Measurements from ENCODE around the gene STK32C. TPM values are rescaled to one million over a fixed set of nuclear protein-coding genes. Genes with fewer than 3 reads are reported as not detected.

STK32C gene
- total RNA-seq, 6 experiments from 2014 or later, result 1.6 to 3.5 (median 2.1) TPM

DNA sequence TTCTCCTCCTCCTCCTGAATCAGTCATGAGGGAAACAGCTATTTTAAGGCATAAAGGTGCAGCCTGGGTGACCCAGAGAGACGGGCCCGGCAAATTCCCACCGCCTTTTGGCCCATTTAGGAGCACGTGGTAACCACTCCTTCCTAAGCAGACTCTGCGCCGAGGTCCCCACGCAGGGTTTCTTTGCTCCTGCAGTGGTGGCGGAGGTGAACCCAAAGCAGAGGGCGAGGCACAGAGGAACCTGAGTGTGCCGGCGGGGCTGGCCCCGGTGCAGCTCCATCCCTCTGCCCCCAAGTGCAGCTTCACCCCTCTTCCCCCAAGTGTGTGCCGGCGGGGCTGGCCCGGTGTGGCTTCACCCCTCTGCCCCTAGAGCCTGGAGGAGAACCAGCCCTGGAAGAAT is 70.4 kb downstream of the STK32C start:
- ATAC-seq, result no peak
- intact Hi-C loops (cut with DNase I), result no loop called here
- Histone ChIP-seq H3K27me3 (no peaks in the 10 kb centered on the region), H3K36me3 (no peaks in the 10 kb centered on the region), H3K27ac (no peak overlapping the region), H3K4me3 (no peak overlapping the region), H3K4me1 (no peaks in the 10 kb centered on the region), H3K9me3 (no peaks in the 10 kb centered on the region)
- TF ChIP-seq, protein P1, sequence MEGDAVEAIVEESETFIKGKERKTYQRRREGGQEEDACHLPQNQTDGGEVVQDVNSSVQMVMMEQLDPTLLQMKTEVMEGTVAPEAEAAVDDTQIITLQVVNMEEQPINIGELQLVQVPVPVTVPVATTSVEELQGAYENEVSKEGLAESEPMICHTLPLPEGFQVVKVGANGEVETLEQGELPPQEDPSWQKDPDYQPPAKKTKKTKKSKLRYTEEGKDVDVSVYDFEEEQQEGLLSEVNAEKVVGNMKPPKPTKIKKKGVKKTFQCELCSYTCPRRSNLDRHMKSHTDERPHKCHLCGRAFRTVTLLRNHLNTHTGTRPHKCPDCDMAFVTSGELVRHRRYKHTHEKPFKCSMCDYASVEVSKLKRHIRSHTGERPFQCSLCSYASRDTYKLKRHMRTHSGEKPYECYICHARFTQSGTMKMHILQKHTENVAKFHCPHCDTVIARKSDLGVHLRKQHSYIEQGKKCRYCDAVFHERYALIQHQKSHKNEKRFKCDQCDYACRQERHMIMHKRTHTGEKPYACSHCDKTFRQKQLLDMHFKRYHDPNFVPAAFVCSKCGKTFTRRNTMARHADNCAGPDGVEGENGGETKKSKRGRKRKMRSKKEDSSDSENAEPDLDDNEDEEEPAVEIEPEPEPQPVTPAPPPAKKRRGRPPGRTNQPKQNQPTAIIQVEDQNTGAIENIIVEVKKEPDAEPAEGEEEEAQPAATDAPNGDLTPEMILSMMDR (IDR thresholded peaks at IDR 0.05), result no peak
- no peak for TF ChIP-seq POLR2A (IDR thresholded peaks at IDR 0.05)
- 67% methylated on average over 9 of the region's 15 CpGs for WGBS (ENCODE audit: insufficient coverage, low coverage, low lambda C conversion rate, missing lambda C conversion rate)
- no peak for DNase-seq

DNA sequence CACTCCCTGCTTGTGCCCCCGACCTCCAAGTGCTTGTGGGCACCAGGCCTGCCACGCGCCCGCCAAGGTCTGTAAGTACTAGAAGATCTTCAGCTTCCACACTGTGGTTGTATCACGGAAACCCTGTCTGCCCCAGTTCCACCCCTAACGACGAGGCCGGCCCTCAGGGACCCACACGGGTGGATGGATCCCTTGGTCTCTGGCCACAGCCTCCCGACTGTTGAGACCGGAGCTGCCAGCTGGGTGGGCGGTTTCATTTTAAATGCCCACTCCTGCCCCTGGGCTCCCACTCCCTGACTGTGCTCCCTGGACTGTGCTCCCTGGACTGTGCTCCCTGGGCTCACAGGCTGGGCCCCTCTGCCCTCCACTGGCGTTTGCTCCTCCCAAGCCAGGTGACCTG is 70.9 kb downstream of the STK32C start:
- Histone ChIP-seq H3K4me3 (no peak overlapping the region), H3K27ac (no peak overlapping the region), H3K36me3 (no peaks in the 10 kb centered on the region), H3K4me1 (no peaks in the 10 kb centered on the region), H3K27me3 (no peaks in the 10 kb centered on the region), H3K9me3 (no peaks in the 10 kb centered on the region)
- WGBS (ENCODE audit: insufficient coverage, low coverage, low lambda C conversion rate, missing lambda C conversion rate), result 77% methylated on average over 6 of the region's 13 CpGs
- DNase-seq (no peak), ATAC-seq (no peak)
- intact Hi-C loops (cut with DNase I), result no loop called here
- TF ChIP-seq POLR2A (IDR thresholded peaks at IDR 0.05), result no peak
- TF ChIP-seq, protein P1 (IDR thresholded peaks at IDR 0.05), result no peak

DNA sequence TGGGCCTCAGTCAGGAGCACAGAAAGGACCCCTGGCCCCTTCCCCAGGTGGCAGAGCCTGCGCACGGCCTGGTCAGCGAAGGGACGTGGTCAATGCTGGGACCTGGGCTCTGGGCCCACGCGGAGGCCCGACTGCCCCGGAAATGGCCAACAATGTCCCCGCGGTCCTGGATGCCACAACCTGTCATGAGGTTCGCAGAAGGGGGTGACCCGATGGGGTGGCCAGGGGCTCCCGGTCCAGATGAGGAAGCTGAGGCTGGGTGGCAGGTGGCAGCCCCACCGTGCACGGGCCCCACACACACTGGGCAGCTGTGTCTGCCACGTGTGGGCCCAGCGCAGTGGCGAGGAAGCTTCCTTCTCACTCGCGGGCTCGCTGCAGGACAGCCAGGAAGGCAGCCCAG is 71.6 kb downstream of the STK32C start:
- H3K27me3 ChIP-seq, result no peaks in the 10 kb centered on the region
- no peaks in the 10 kb centered on the region for H3K9me3 ChIP-seq
- no peaks in the 10 kb centered on the region for H3K36me3 ChIP-seq
- no peak for ATAC-seq
- no peaks in the 10 kb centered on the region for H3K4me1 ChIP-seq
- no peak for TF ChIP-seq POLR2A (IDR thresholded peaks at IDR 0.05)
- TF ChIP-seq, protein P1 (IDR thresholded peaks at IDR 0.05), result no peak
- intact Hi-C loops (cut with DNase I), result no loop called here
- H3K4me3 ChIP-seq, result no peak overlapping the region
- no peak overlapping the region for H3K27ac ChIP-seq
- no peak for DNase-seq
- no CpG with 5 or more reads among the region's 21 CpGs for WGBS (ENCODE audit: insufficient coverage, low coverage, low lambda C conversion rate, missing lambda C conversion rate)

DNA sequence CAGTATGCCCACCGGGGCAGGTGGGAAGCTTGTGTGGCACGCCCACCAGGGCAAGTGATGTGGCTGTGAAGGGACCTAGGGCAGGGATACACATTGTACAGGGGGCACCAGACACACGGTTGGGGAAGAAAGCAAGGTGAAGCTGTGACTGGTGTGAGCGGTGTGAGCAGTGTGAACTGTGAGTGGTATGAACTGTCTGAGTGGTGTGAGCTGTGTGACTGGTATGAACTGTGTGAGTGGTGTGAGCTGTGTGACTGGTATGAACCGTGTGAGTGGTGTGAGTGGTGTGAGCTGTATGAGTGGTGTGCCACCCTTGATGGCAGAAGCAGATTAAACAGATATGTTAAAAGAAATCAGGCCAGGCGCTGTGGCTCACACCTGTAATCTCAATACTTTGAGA is 72.9 kb downstream of the STK32C start:
- H3K4me3 ChIP-seq, result no peak overlapping the region
- DNase-seq, result no peak
- ATAC-seq, result no peak
- intact Hi-C loops (cut with DNase I), result no loop called here
- no peaks in the 10 kb centered on the region for H3K4me1 ChIP-seq
- H3K9me3 ChIP-seq, result no peaks in the 10 kb centered on the region
- H3K27ac ChIP-seq, result no peak overlapping the region
- WGBS (ENCODE audit: insufficient coverage, low coverage, low lambda C conversion rate, missing lambda C conversion rate), result 93% methylated on average over 6 of the region's 6 CpGs
- H3K27me3 ChIP-seq, result no peaks in the 10 kb centered on the region
- no peaks in the 10 kb centered on the region for H3K36me3 ChIP-seq
- no peak for TF ChIP-seq POLR2A (IDR thresholded peaks at IDR 0.05)
- TF ChIP-seq, protein P1 (IDR thresholded peaks at IDR 0.05), result no peak

DNA sequence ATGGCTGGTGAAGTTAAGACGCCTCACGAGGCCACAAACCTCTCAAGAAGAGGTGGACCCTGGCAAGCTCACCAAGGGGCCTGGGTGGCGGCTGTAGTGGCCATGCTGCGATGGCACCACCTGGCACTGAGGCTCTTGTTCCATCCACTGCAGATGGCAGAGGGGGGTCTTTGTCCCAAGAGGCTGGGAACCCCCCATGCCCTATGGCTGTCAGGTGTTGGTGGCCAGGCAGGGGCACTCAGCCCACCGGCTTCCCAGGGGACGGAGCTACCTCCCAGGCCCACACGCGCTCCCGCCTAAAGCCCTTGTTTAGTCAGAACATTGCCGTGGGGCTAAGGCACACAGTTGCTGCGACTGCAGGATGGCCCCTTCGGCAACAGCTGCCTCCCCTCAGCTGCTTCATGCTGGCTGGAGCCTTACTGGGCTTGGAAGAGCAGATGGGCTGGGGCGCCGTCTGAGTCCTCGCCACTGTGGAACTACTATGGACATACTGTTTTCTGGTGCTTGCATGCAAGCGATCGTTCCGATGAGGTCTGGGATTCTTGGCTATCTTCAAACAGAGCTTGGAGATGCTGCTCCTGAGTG is 74.2 kb downstream of the STK32C start:
- 57% methylated on average over 1 of the region's 18 CpGs for WGBS (ENCODE audit: insufficient coverage, low coverage, low lambda C conversion rate, missing lambda C conversion rate)
- no peaks in the 10 kb centered on the region for H3K36me3 ChIP-seq
- no peak overlapping the region for H3K27ac ChIP-seq
- intact Hi-C loops (cut with DNase I), result no loop called here
- H3K27me3 ChIP-seq, result no peaks in the 10 kb centered on the region
- TF ChIP-seq, protein P1 (IDR thresholded peaks at IDR 0.05), result no peak
- no peak for TF ChIP-seq POLR2A (IDR thresholded peaks at IDR 0.05)
- H3K4me1 ChIP-seq, result no peaks in the 10 kb centered on the region
- no peak overlapping the region for H3K4me3 ChIP-seq
- ATAC-seq, result no peak
- no peaks in the 10 kb centered on the region for H3K9me3 ChIP-seq
- DNase-seq, result no peak

Data from right lobe of liver (tissue), 6 donors.